Measurements from ENCODE around the gene THSD7A.

The THSD7A gene

DNA sequence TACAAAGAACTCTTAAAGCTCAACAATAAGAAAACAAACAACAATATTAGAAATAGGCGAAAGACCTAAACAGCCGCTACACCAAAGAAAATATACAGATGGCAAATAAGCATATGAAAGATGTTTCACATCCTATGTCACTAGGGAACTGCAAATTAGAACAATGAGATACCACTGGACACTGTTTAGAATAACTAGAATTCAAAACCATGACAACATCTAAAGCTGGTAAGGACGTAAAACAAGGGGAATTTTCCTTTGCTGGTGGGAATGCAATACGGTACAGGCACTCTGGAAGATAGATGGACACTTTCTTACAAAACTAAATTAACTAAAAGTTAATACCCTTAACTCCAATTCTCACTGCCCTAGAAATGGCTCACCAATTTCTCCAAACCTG, 44.5 kb downstream of the THSD7A start:
- H3K4me3 ChIP-seq (ENCODE audit: low read length), result no peak overlapping the region
- DNase-seq (ENCODE audit: low read depth), result no peak
- TF ChIP-seq, protein P1, sequence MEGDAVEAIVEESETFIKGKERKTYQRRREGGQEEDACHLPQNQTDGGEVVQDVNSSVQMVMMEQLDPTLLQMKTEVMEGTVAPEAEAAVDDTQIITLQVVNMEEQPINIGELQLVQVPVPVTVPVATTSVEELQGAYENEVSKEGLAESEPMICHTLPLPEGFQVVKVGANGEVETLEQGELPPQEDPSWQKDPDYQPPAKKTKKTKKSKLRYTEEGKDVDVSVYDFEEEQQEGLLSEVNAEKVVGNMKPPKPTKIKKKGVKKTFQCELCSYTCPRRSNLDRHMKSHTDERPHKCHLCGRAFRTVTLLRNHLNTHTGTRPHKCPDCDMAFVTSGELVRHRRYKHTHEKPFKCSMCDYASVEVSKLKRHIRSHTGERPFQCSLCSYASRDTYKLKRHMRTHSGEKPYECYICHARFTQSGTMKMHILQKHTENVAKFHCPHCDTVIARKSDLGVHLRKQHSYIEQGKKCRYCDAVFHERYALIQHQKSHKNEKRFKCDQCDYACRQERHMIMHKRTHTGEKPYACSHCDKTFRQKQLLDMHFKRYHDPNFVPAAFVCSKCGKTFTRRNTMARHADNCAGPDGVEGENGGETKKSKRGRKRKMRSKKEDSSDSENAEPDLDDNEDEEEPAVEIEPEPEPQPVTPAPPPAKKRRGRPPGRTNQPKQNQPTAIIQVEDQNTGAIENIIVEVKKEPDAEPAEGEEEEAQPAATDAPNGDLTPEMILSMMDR (conservative IDR thresholded peaks at IDR 0.05; ENCODE audit: low read depth, low read length), result no peak

DNA sequence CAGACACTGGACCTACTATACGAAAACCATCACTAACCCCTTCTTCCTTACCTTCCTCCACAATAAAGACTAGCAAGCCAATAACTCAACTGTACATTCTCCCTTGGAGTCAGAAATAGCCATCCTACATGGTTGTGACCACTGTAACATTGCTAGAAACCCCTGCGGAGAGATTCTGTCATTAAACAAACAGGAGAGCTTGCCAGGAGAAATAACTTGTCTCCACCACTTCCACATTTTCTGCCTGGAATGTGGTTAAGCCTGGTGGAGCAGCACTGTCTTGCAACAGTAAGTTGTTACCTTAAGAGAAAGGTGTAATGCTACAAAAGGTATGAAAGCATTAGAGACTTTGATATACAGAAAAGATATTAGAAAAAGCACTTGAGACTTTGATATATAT, 45.8 kb downstream of the THSD7A start:
- no peak overlapping the region for H3K4me3 ChIP-seq (ENCODE audit: low read length)
- TF ChIP-seq, protein P1 (conservative IDR thresholded peaks at IDR 0.05; ENCODE audit: low read depth, low read length), result no peak
- DNase-seq (ENCODE audit: low read depth), result peak; percentile 2

DNA sequence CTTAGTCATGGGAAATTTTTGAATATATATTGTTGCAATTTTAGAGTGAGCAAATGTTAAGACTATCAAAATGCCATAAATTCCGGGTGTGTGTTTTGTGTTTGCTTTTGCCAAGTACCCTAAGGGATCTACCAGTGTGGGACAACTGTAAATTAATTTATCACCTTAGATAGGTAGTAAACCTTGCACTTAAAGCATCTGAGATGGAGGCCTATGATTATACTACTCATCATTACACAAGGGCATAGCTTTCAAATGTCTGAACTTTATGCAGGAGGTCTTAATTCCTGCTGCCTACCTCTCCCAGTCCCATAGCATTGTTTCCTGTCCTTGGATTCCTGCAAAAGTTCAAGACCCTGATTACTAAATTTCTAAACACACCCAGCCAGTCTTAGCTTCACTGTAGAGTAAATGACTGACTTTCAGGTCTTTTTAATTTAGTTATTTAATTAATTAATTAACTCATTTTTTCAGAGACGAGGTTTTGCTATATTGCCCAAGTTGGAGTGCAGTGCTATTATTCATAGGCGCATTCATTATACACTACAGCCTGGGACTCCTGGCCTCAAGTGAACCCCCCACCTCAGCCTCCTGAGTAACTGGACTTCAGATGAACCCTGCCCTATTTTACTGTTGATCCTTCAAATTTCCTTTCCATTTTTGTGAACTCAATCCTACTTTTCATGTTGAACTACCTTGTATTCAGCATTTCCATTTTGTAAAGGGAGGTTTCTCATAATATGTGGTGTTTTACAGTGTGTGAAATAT, 47.0 kb downstream of the THSD7A start:
- H3K4me3 ChIP-seq (ENCODE audit: low read length), result no peak overlapping the region
- no peak for DNase-seq (ENCODE audit: low read depth)
- TF ChIP-seq, protein P1 (conservative IDR thresholded peaks at IDR 0.05; ENCODE audit: low read depth, low read length), result no peak

DNA sequence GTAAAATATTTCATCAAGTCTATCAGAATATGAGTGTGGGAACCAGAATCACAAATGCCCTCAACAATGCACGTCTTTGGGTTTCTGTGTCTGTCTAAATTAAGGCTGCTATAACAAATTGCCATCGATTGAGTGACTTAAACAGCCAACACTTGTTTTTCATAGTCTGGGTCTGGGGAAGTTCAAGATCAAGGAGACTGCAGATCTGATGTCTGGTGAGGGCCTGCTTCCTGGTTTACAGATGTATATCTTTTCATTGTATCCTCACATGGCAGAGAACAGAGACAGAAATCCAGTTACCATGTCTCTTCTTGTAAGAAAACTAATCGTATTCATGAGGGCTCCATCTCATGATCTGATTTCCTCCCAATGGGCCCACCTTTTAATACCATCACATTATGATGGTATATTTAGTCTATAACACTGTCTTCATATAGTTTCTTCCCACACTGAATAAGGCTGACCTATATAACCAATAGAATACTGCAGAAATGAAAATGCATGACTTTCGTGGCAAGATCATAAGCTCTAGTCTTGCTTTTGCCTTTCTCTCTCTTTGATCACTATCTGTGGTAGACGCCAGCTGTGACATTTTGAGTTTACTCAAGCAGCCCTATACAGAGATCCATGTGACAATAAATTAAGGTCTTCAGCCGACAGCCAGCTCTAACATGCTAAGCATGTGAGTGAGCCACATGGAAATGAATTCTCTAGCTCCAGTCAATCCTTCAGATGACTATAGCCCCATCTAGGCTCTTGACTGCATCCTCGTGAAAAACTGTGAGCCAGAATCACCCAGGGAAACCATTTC, 51.9 kb downstream of the THSD7A start:
- no peak for DNase-seq (ENCODE audit: low read depth)
- TF ChIP-seq, protein P1 (conservative IDR thresholded peaks at IDR 0.05; ENCODE audit: low read depth, low read length), result no peak
- no peak overlapping the region for H3K4me3 ChIP-seq (ENCODE audit: low read length)

DNA sequence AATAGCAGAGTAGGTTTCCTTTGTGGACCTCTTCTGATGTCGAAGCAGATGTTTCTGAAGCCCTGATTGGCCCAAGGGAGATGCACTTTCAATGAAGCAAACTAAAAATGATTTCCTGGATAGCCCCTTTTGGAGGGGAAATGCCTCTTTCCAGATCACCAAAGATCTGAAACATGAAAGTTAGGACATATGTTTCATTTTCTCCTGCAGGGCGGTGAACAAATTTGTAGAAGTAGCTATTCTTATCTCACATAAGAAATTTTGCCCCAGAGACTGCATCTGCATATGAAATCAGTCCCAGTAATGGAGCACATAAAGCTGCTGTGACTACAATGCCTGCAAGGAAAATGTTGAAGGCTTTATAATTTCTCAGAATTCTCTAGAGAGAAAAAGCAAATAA, 56.0 kb downstream of the THSD7A start:
- TF ChIP-seq, protein P1 (conservative IDR thresholded peaks at IDR 0.05; ENCODE audit: low read depth, low read length), result no peak
- no peak for DNase-seq (ENCODE audit: low read depth)
- no peak overlapping the region for H3K4me3 ChIP-seq (ENCODE audit: low read length)

DNA sequence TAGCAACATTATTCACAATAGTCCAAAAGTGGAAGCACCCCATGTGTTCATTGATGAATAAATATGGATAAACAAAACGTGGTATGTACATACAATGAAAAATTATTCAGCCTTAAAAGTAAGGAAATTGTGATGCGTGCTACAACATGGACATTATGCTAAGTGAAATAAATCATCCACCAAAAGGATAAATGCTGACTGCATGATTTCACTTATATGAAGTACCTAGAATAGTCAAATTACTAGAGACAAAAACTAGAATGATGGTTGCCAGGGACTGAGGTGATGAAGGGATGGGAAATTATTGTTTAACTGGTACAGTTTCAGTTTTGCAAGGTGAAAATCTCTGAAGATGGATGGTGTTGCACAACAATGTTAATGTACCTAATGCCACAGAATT, 56.6 kb downstream of the THSD7A start:
- no peak overlapping the region for H3K4me3 ChIP-seq (ENCODE audit: low read length)

More for the DNA sequence above, 56.6 kb downstream of the THSD7A start:
- TF ChIP-seq, protein P1 (conservative IDR thresholded peaks at IDR 0.05; ENCODE audit: low read depth, low read length), result no peak
- no peak for DNase-seq (ENCODE audit: low read depth)

Data from retinal pigment epithelial cell (primary cell).